DMS153 treated with DMSO at 0.1 percent for 48 hours (cell line): ENCODE measurements around the gene OR11L1.

Experiments used
- DNase-seq: peaks from one replicate; lab custom pipeline; 2025; ENCODE audit not compliant: unreplicated experiment; lab: John Stamatoyannopoulos, UW

The OR11L1 gene

GRCh38 chr1:247812637-247813036 lies 29.1 kb downstream of the OR11L1 start:
- no peak for DNase-seq

- DNase-seq, result no peak
These were observed 44.2 kb downstream of the OR11L1 start for GRCh38 chr1:247797518-247797917.
